ENCODE results near the gene NIPBL. TPM values are rescaled to one million over a fixed set of nuclear protein-coding genes. Genes with fewer than 3 reads are reported as not detected.

NIPBL gene
- total RNA-seq, 1 experiment from 2014 or later: 69.5 TPM

- no TSS peak for BruUV-seq (replicated peaks)
- POLR2A ChIA-PET (ENCODE audit: low non-redundant PET): no interaction called here
- DNase-seq (ENCODE audit: low spot score): no peak
- no peak overlapping the region for H3K27ac ChIP-seq (ENCODE audit: low read depth, low read length, poor library complexity, severe bottlenecking)
- H3K36me3 ChIP-seq (ENCODE audit: insufficient read depth, low read length, poor library complexity, severe bottlenecking): peaks cover 43% of the 10 kb centered on the region
- H3K9me3 ChIP-seq (ENCODE audit: low read depth, low read length, poor library complexity, severe bottlenecking): no peaks in the 10 kb centered on the region
- CTCF ChIA-PET: no interaction called here
- H3K4me1 ChIP-seq (ENCODE audit: insufficient read depth, low read length, poor library complexity, severe bottlenecking): no peaks in the 10 kb centered on the region
- no peak overlapping the region for H3K4me3 ChIP-seq (ENCODE audit: low read depth, low read length, poor library complexity, severe bottlenecking)
- H3K27me3 ChIP-seq (replicated peaks; ENCODE audit: insufficient read depth, low read depth, low read length, poor library complexity): no peaks in the 10 kb centered on the region
- TF ChIP-seq EZH2 (IDR thresholded peaks at IDR 0.05; ENCODE audit: borderline replicate concordance, low read depth, low read length, poor library complexity, severe bottlenecking) (no peak), CTCF (conservative IDR thresholded peaks at IDR 0.05; ENCODE audit: low read depth, low read length) (no peak)
- intact Hi-C loops (cut with micrococcal nuclease; ENCODE audit: unreplicated experiment): no loop called here
These were observed 139.5 kb downstream of the NIPBL start for GRCh38 chr5:37015795-37016666.

GRCh38 chr5:37028910-37029309 lies 152.3 kb downstream of the NIPBL start:
- intact Hi-C loops (cut with micrococcal nuclease; ENCODE audit: unreplicated experiment): no loop called here
- TF ChIP-seq EZH2 (IDR thresholded peaks at IDR 0.05; ENCODE audit: borderline replicate concordance, low read depth, low read length, poor library complexity, severe bottlenecking) (no peak), CTCF (conservative IDR thresholded peaks at IDR 0.05; ENCODE audit: low read depth, low read length) (no peak)
- DNase-seq (ENCODE audit: low spot score): no peak
- H3K9me3 ChIP-seq (ENCODE audit: low read depth, low read length, poor library complexity, severe bottlenecking): no peaks in the 10 kb centered on the region
- ChIA-PET CTCF (no interaction called here), POLR2A (ENCODE audit: low non-redundant PET) (no interaction called here)
- H3K27me3 ChIP-seq (replicated peaks; ENCODE audit: insufficient read depth, low read depth, low read length, poor library complexity): no peaks in the 10 kb centered on the region
- H3K36me3 ChIP-seq (ENCODE audit: insufficient read depth, low read length, poor library complexity, severe bottlenecking): peaks cover 47% of the 10 kb centered on the region
- H3K4me1 ChIP-seq (ENCODE audit: insufficient read depth, low read length, poor library complexity, severe bottlenecking): no peaks in the 10 kb centered on the region
- BruUV-seq (replicated peaks): no TSS peak
- no peak overlapping the region for H3K27ac ChIP-seq (ENCODE audit: low read depth, low read length, poor library complexity, severe bottlenecking)
- no peak overlapping the region for H3K4me3 ChIP-seq (ENCODE audit: low read depth, low read length, poor library complexity, severe bottlenecking)

GRCh38 chr5:37029436-37029835 lies 152.9 kb downstream of the NIPBL start:
- Histone ChIP-seq H3K27ac (ENCODE audit: low read depth, low read length, poor library complexity, severe bottlenecking) (no peak overlapping the region), H3K36me3 (ENCODE audit: insufficient read depth, low read length, poor library complexity, severe bottlenecking) (peaks cover 42% of the 10 kb centered on the region), H3K27me3 (replicated peaks; ENCODE audit: insufficient read depth, low read depth, low read length, poor library complexity) (no peaks in the 10 kb centered on the region), H3K9me3 (ENCODE audit: low read depth, low read length, poor library complexity, severe bottlenecking) (no peaks in the 10 kb centered on the region), H3K4me3 (ENCODE audit: low read depth, low read length, poor library complexity, severe bottlenecking) (no peak overlapping the region), H3K4me1 (ENCODE audit: insufficient read depth, low read length, poor library complexity, severe bottlenecking) (no peaks in the 10 kb centered on the region)
- CTCF ChIA-PET: no interaction called here
- no TSS peak for BruUV-seq (replicated peaks)
- TF ChIP-seq CTCF (conservative IDR thresholded peaks at IDR 0.05; ENCODE audit: low read depth, low read length): no peak
- no peak for TF ChIP-seq EZH2 (IDR thresholded peaks at IDR 0.05; ENCODE audit: borderline replicate concordance, low read depth, low read length, poor library complexity, severe bottlenecking)
- POLR2A ChIA-PET (ENCODE audit: low non-redundant PET): no interaction called here
- intact Hi-C loops (cut with micrococcal nuclease; ENCODE audit: unreplicated experiment): no loop called here
- no peak for DNase-seq (ENCODE audit: low spot score)
